ENCODE measurements around the gene TTLL9. TPM values are rescaled to one million over a fixed set of nuclear protein-coding genes. Genes with fewer than 3 reads are reported as not detected.
"Not testable (repeated sequence)": the region's sequence is repeated elsewhere in the genome, so short reads cannot be mapped to it uniquely, and the experiment has no call there.

TTLL9 gene
- total and polyA plus RNA-seq, 8 donors: 0.20 to 6.2 (median 2.3) TPM

- TF ChIP-seq CTCF (IDR thresholded peaks at IDR 0.05): no peak
- Histone ChIP-seq H3K9me3 (no peaks in the 10 kb centered on the region), H3K4me1 (peaks cover 0 to 7% of the 10 kb centered on the region in 2 donors), H3K27ac (no peak overlapping the region), H3K36me3 (no peaks in the 10 kb centered on the region), H3K27me3 (no peaks in the 10 kb centered on the region), H3K4me3 (no peak overlapping the region)
- no peak for ATAC-seq
- DNase-seq: no peak
- intact Hi-C loops (cut with DNase I): loop anchor here in 1 of 2 donors (10.0 kb wide), 1 partner anchor 261 kb away; no protein-coding TSS in a partner anchor
Measured at GRCh38 chr20:31823360-31824124, 46.9 kb upstream of the TTLL9 start.

- no peaks in the 10 kb centered on the region for H3K9me3 ChIP-seq
- ATAC-seq: no peak
- H3K4me3 ChIP-seq: no peak overlapping the region
- no peak overlapping the region for H3K27ac ChIP-seq
- intact Hi-C loops (cut with DNase I): loop anchor here in 1 of 2 donors (10.0 kb wide), 1 partner anchor 261 kb away; no protein-coding TSS in a partner anchor
- no peaks in the 10 kb centered on the region for H3K36me3 ChIP-seq
- H3K4me1 ChIP-seq: peaks cover 0 to 7% of the 10 kb centered on the region in 2 donors
- H3K27me3 ChIP-seq: no peaks in the 10 kb centered on the region
- no peak for TF ChIP-seq CTCF (IDR thresholded peaks at IDR 0.05)
- DNase-seq: no peak
Measured at GRCh38 chr20:31824125-31824485, 46.3 kb upstream of the TTLL9 start.

- no peak for ATAC-seq
- Histone ChIP-seq H3K4me1 (peaks cover 0 to 7% of the 10 kb centered on the region in 2 donors), H3K4me3 (no peak overlapping the region), H3K36me3 (no peaks in the 10 kb centered on the region), H3K27ac (no peak overlapping the region), H3K27me3 (no peaks in the 10 kb centered on the region), H3K9me3 (no peaks in the 10 kb centered on the region)
- intact Hi-C loops (cut with DNase I): loop anchor here in 1 of 2 donors (10.0 kb wide), 1 partner anchor 260 kb away; no protein-coding TSS in a partner anchor
- DNase-seq: no peak
- no peak for TF ChIP-seq CTCF (IDR thresholded peaks at IDR 0.05)
Measured at GRCh38 chr20:31824554-31825313, 45.7 kb upstream of the TTLL9 start.

- no peak for ATAC-seq
- TF ChIP-seq CTCF (IDR thresholded peaks at IDR 0.05): no peak
- Histone ChIP-seq H3K9me3 (no peaks in the 10 kb centered on the region), H3K36me3 (no peaks in the 10 kb centered on the region), H3K27ac (no peak overlapping the region), H3K4me1 (peaks cover 0 to 7% of the 10 kb centered on the region in 2 donors), H3K27me3 (no peaks in the 10 kb centered on the region), H3K4me3 (no peak overlapping the region)
- no peak for DNase-seq
- intact Hi-C loops (cut with DNase I): loop anchor here in 1 of 2 donors (10.0 kb wide), 1 partner anchor 259 kb away; no protein-coding TSS in a partner anchor
Measured at GRCh38 chr20:31826074-31826473, 44.4 kb upstream of the TTLL9 start.

- Histone ChIP-seq H3K27ac (no peak overlapping the region), H3K27me3 (no peaks in the 10 kb centered on the region), H3K4me3 (no peak overlapping the region), H3K4me1 (peaks cover 0 to 7% of the 10 kb centered on the region in 2 donors), H3K9me3 (no peaks in the 10 kb centered on the region), H3K36me3 (no peaks in the 10 kb centered on the region)
- ATAC-seq: peak; percentile 10
- TF ChIP-seq CTCF (IDR thresholded peaks at IDR 0.05): no peak
- intact Hi-C loops (cut with DNase I): loop anchor here in 1 of 2 donors (10.0 kb wide), 1 partner anchor 258 kb away; no protein-coding TSS in a partner anchor
- DNase-seq: no peak
Measured at GRCh38 chr20:31827059-31827458, 43.4 kb upstream of the TTLL9 start.

GRCh38 chr20:31828016-31828415 is 42.4 kb upstream of the TTLL9 start:
- intact Hi-C loops (cut with DNase I): loop anchor here in 1 of 2 donors (10.0 kb wide), 1 partner anchor 257 kb away; no protein-coding TSS in a partner anchor
- H3K9me3 ChIP-seq: not testable (repeated sequence)

More at GRCh38 chr20:31828016-31828415, 42.4 kb upstream of the TTLL9 start:
- not testable (repeated sequence) for H3K4me1 ChIP-seq, ATAC-seq, H3K27ac ChIP-seq, DNase-seq, H3K27me3 ChIP-seq, H3K4me3 ChIP-seq, H3K36me3 ChIP-seq
